Activated T-cell treated with anti-CD3 and anti-CD28 coated beads, Interleukin-2, amount 50 U/mL, for 4 hours (primary cell): ENCODE results near the gene PMEPA1. TPM values are rescaled to one million over a fixed set of nuclear protein-coding genes. Genes with fewer than 3 reads are reported as not detected.

Experiments used
- ATAC-seq, 2 donors: fragments of 200-7000 bp; cut with Tn5 transposase; one replicate each; pipeline ENCODE4 v1.10.0; 2021
- DNase-seq: peaks from one replicate; pipeline ENCODE4 v3.0.0-alpha.2; 2020
- H3K27me3 Mint-ChIP-seq: one replicate; pipeline ENCODE4 v1.8.0; 2021; ENCODE audit warnings: low read depth, mixed read lengths
- H3K36me3 Mint-ChIP-seq: one replicate; pipeline ENCODE4 v1.8.0; 2022; ENCODE audit warnings: mixed read lengths; ENCODE audit not compliant: insufficient read depth
- H3K4me1 Mint-ChIP-seq: one replicate; pipeline ENCODE4 v1.8.0; 2021; ENCODE audit warnings: low read depth, mixed read lengths
- H3K4me3 Mint-ChIP-seq: one replicate; pipeline ENCODE4 v1.8.0; 2021; ENCODE audit warnings: mild to moderate bottlenecking, moderate library complexity, mixed read lengths
- H3K9me3 Mint-ChIP-seq: one replicate; pipeline ENCODE4 v1.8.0; 2021; ENCODE audit warnings: mixed read lengths
- total RNA-seq, 3 donors: library from RNA; stranded (reverse); gene quantifications; one replicate each; pipeline ENCODE4 v1.2.1, GENCODE V29; 2021

PMEPA1 gene
- total RNA-seq, 3 donors from 2014 or later = 4.3 to 7.4 (median 5.6) TPM

DNA sequence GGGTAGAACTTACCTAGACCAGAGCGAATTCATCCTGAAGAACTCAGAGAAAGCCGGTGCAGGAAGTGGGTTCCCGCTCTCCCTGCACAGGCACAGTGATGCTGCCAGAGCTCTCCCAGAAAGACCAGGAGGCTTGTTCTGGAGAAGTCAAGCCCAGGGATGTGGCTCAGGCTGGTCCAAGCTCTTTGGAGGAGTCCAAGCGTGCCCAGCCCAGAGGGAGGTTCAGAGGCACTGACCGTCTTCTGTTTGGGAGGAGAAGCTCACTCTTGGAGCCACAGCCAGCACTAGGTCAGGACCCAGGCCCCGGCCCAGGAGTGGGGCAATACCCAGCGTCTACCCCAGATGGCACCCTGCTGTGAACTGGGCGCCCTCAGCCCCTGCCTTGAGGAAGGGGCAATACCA, 1.5 kb upstream of the PMEPA1 start:
- Mint-ChIP-seq H3K36me3 (no peaks in the 10 kb centered on the region), H3K9me3 (no peaks in the 10 kb centered on the region), H3K4me3 (peak overlapping the region; percentile 86), H3K27me3 (peaks cover 2% of the 10 kb centered on the region), H3K4me1 (peaks cover 45% of the 10 kb centered on the region)
- DNase-seq (no peak), ATAC-seq (no peak)

DNA sequence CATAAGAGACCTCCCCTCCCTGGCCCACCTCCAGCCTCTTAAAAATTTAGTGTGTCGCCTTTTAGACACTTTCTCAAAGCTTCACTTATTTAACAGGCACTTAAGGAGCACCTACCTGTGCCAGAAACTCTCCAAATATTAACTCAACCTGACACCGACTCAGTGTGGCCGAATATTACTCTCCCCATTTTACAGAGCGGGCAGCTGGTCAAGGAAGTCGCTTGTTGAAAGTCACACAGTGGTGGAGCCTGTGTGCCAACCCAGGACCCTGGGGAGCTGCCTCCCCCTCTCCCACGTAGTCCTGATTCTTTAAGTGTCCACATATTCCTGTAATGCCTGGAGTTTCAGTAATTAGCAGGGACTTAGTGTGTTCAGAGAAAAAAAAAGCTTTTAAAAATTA, 1.0 kb upstream of the PMEPA1 start:
- DNase-seq (no peak), ATAC-seq (no peak)
- Mint-ChIP-seq H3K4me3 (peak overlapping the region; percentile 86), H3K36me3 (no peaks in the 10 kb centered on the region), H3K4me1 (peaks cover 45% of the 10 kb centered on the region), H3K27me3 (peaks cover 2% of the 10 kb centered on the region), H3K9me3 (no peaks in the 10 kb centered on the region)

DNA sequence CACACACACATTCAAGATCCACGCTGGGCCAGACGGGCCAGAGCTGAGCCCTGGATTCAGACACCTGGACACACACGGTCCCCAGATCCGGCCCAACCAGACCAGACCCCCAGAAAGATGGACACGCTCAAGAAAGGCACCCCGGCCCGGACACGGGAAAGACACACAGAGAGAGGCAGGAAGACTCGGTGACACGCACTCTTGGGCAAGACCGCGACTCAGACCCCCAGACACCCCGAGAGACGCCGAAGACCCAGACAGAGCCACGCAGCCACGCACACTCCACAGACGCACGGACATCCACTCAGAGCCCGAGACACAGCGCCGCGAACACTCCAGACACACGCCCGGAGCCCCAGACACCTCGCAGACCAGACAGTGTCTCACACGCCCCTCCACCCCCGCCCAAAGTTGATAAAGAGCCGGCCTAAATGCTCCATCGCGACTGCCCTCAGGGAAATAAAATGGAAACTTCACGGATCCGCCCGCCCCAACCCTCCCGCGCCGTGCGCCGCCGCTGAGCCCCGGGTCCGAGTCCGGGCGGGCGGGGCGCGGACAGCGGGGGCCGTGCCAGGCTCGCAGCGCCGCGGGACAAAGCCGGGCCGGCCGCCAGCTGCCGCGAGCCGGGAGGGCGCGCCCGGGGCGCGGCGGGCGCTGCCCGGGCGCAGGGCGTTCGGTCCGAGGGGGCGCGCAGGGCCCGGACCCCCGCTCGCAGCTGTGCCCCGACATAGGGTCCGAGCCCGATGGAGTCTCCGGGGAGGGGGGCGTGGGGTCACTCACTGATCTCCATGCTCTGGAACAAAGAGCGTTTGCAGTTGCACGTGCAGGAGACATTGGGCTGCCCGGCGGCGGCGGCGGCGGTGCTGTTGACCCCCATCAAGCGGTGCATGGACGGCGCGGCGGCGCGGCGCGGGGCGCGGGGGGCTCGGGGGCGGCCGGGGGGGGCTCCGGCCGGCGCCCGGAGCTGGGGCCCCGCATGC, 831 bp downstream of the PMEPA1 start:
- Mint-ChIP-seq H3K36me3 (no peaks in the 10 kb centered on the region), H3K27me3 (peaks cover 2% of the 10 kb centered on the region), H3K4me1 (peaks cover 47% of the 10 kb centered on the region), H3K4me3 (peak overlapping the region; percentile 90), H3K9me3 (no peaks in the 10 kb centered on the region)
- DNase-seq (peak; percentile 51), ATAC-seq (peak in 1 of 2 donors; percentile 0)

DNA sequence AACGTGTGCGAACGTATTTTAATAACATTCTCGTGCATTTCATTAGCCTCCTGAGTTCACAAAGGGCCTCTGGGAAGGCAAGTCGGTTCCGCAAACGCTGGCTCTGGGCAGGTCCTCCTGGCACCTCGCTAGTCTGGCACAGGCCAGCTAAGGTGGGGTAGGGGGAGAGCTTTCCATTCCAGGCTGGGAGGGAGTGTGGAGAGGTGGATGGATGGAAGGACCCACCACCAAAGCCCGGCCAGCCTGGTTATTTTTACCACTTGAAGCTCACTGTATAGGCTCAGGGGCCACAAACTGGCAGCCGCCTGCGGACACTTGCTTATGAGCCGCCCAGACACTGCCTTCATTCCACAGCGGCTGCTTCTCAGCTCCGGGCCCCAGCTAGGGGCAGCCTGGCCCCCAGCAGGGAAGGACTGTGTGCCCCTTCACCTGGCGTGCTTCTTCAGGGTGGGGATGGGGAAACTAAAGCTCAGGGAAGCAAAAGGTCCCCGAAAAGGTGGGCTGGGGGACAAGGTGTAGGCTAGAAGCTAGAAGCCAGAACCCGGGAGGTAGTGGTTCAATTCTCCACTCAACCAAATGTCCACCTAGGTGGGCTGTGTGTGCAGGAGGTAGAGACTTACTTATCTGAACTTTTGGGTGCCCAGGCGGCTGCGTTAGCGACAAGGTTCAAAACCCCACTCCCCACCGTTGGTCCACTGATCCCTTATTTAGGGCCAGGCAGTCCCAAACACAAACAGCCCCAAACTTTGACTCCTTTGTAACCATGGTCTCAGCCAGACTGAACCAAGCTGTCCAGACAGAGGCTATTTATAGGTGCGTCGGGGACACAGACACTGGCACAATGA, 1.7 kb downstream of the PMEPA1 start:
- H3K27me3 Mint-ChIP-seq = peaks cover 2% of the 10 kb centered on the region
- H3K36me3 Mint-ChIP-seq = no peaks in the 10 kb centered on the region
- peak overlapping the region; percentile 90 for H3K4me3 Mint-ChIP-seq
- DNase-seq (no peak), ATAC-seq (no peak)
- H3K4me1 Mint-ChIP-seq = peaks cover 46% of the 10 kb centered on the region
- no peaks in the 10 kb centered on the region for H3K9me3 Mint-ChIP-seq

DNA sequence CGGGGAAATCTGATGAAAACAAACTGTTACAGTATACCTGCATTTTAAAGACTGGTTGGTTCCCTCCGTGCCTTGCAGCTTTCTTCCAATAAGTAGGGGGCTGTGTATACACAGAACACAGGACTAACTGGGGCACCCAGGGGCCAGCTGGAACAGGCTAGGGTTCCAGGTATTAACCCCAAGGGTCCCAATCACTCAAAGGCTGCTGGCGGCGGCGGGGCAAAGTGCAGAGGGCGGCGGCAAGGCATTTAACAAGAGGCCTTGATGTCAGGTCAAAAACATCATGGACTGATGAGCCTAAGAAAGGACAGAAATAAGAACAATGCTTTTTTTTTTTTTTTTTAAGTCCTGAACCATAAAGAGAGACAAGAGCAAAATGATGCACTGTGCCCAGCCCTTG, 2.5 kb downstream of the PMEPA1 start:
- Mint-ChIP-seq H3K9me3 (no peaks in the 10 kb centered on the region), H3K4me3 (peak overlapping the region; percentile 90), H3K4me1 (peaks cover 47% of the 10 kb centered on the region), H3K36me3 (no peaks in the 10 kb centered on the region), H3K27me3 (peaks cover 2% of the 10 kb centered on the region)
- ATAC-seq = no peak
- no peak for DNase-seq

DNA sequence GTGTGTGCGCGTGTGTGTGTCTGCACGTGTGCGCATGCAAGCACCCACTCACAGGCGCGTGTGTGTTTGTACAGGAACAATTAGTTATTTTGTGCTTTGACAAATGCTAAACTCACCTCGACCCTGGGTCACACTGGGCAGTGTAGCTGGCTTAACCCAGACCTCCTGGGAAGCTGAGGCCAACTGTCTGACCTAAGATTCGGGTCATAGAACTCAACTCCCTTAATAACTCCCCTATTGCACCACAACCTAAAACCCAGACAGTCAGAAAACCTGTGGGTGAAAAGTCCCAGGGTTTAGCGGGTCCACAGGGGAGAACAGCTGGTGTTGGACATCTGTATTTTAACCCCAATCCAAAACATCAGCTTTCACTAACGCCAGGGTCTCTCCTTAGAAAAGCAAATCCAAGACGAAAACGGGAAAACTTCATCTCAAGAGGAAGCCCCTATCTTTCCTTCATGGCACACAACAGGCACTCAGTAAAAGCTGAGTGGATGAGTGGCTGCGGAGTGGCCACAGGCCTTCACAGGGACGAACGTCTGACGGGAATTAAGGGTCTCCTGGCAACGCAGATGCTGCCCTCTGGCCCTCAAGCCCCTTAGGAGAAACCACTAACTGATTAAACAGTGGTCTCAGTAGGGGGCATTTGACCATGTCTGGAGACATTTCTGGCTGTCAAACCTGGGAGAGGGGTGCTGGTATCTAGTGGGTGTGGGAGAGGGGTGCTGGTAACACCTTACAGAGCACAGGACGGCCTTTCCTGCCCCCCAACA, 4.5 kb downstream of the PMEPA1 start:
- H3K4me1 Mint-ChIP-seq = peaks cover 37% of the 10 kb centered on the region
- no peak overlapping the region for H3K4me3 Mint-ChIP-seq
- peaks cover 2% of the 10 kb centered on the region for H3K36me3 Mint-ChIP-seq
- peaks cover 4% of the 10 kb centered on the region for H3K27me3 Mint-ChIP-seq
- DNase-seq (no peak), ATAC-seq (no peak)
- no peaks in the 10 kb centered on the region for H3K9me3 Mint-ChIP-seq

DNA sequence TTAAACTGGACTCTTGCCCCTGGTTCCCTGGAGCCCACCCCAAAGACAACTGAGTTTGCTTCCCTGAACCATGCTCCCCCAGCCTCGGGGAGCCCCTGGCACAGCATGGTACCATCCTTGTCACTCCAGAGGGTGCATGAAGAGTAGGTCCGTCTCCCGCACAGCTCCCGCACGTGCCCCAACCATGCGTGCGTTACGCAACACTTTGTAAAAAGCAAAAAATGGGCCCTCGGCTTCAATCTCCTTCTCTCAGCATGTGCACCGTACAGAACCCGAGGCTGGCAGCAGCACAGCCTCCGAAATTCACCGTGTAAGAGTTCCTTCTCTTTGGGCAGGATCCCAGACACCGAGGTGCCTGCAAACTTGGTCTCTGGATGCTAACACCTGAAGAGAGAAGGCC, 5.6 kb downstream of the PMEPA1 start:
- H3K36me3 Mint-ChIP-seq = peaks cover 2% of the 10 kb centered on the region
- no peak overlapping the region for H3K4me3 Mint-ChIP-seq
- ATAC-seq = no peak
- no peak for DNase-seq
- no peaks in the 10 kb centered on the region for H3K9me3 Mint-ChIP-seq
- H3K27me3 Mint-ChIP-seq = peaks cover 4% of the 10 kb centered on the region
- peaks cover 41% of the 10 kb centered on the region for H3K4me1 Mint-ChIP-seq

DNA sequence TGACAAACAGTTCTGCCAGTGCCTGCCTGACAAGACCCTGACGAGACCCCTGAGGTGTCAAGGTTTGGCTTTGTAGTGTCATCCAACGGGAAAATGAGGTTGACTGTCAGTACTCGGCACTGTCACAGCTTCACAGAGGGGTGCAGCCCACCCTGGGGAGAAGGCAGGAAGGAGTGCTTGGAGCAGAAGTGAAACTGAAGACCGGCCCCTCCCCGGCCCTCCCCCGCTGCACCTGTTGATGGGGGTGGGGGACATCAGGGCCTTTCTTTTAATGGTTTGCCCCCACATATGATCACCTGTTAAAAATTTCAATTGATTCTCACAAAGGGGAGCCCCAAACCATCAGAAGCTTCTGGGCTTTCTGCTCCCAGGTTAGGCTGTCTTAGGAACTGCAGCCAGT, 6.8 kb downstream of the PMEPA1 start:
- H3K36me3 Mint-ChIP-seq = peaks cover 2% of the 10 kb centered on the region
- H3K4me3 Mint-ChIP-seq = no peak overlapping the region
- H3K27me3 Mint-ChIP-seq = peaks cover 2% of the 10 kb centered on the region
- H3K4me1 Mint-ChIP-seq = peaks cover 44% of the 10 kb centered on the region
- no peaks in the 10 kb centered on the region for H3K9me3 Mint-ChIP-seq
- no peak for ATAC-seq
- no peak for DNase-seq

DNA sequence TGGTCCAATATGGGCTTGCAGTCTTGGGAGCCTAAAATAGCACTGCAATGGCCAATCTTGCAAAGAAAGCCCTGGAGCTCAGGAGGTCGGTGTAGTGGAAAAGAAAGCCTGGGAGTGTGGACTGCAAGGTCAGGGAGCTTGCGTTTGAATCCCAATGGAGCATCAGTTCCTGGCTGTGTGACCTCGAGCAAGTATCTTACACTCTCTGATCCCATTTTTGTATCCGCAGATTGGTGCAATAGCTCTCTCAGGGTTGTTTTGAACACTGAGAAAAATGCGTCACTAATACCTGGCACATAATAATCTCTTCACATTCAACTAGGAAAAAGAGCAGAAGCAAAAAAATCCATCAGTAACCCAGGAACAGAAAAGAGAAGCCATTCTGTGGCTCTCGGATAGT, 7.3 kb downstream of the PMEPA1 start:
- no peak for DNase-seq
- Mint-ChIP-seq H3K4me1 (peaks cover 44% of the 10 kb centered on the region), H3K36me3 (peaks cover 2% of the 10 kb centered on the region)

DNA sequence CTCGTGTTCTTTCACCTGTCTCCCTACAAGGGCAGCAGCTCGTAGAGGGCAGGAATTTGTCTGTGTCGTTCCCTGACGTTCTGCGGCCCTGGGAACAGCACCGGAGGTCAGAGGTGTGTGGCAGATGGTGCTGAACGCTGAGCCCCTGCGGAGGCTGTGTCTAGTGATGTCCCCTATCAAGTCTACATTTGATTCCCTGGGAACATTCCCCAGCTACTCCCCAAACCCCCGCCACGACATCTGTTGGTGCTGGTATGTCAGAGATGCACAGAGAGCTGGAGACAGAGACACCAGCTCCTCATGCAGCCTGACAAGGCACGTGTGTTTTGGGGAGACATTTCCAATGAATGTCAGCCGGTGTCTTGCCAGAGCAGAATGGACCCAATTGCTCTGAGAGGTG, 7.7 kb downstream of the PMEPA1 start:
- Mint-ChIP-seq H3K9me3 (no peaks in the 10 kb centered on the region), H3K4me3 (no peak overlapping the region), H3K27me3 (peaks cover 2% of the 10 kb centered on the region), H3K36me3 (peaks cover 2% of the 10 kb centered on the region), H3K4me1 (peaks cover 44% of the 10 kb centered on the region)
- ATAC-seq (no peak), DNase-seq (no peak)

More for the DNA sequence above, 7.3 kb downstream of the PMEPA1 start:
- H3K4me3 Mint-ChIP-seq = no peak overlapping the region
- no peak for ATAC-seq
- peaks cover 2% of the 10 kb centered on the region for H3K27me3 Mint-ChIP-seq
- no peaks in the 10 kb centered on the region for H3K9me3 Mint-ChIP-seq

DNA sequence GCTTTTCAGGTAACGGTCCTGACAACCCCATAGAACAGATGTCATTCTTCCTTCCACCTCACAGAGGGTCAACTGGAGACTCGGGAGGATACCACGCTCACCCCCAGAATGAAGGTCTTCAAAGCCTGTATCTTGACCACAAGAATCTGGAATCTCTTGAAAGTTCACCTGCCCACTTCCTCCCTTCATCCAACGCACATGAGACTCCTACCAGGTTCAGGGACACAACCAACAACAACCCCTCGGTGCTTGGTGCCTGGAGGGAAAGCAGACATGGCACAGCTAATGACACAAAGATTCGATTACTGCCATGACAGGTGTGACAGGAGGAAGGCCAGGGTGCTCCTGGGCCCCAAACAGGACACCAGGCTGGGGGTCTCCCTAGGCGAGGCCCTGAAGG, 8.2 kb downstream of the PMEPA1 start:
- Mint-ChIP-seq H3K36me3 (peaks cover 2% of the 10 kb centered on the region), H3K4me1 (peaks cover 42% of the 10 kb centered on the region), H3K27me3 (peaks cover 2% of the 10 kb centered on the region), H3K9me3 (no peaks in the 10 kb centered on the region), H3K4me3 (no peak overlapping the region)
- ATAC-seq (no peak), DNase-seq (no peak)

DNA sequence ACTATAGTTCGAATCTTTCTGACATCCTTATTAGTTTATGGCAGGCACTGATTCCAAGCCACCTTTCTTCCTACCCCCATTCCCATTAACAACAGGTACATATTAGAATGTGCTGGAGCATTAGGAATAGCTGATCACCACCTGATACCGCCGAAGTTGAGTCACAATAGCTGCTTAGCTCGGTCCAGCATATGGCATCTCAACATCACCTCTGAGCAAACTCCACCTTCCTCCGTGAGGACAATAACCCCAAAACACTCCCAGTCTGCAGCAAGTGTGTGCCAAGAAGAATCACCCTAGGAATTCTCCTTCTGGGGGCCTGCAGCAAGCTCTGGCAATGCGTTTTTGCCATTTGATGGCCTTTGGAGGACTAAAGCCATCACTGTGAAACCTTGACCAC, 8.7 kb downstream of the PMEPA1 start:
- ATAC-seq (no peak), DNase-seq (no peak)
- peaks cover 2% of the 10 kb centered on the region for H3K36me3 Mint-ChIP-seq
- H3K9me3 Mint-ChIP-seq = no peaks in the 10 kb centered on the region
- no peak overlapping the region for H3K4me3 Mint-ChIP-seq
- peaks cover 40% of the 10 kb centered on the region for H3K4me1 Mint-ChIP-seq
- H3K27me3 Mint-ChIP-seq = peaks cover 2% of the 10 kb centered on the region

DNA sequence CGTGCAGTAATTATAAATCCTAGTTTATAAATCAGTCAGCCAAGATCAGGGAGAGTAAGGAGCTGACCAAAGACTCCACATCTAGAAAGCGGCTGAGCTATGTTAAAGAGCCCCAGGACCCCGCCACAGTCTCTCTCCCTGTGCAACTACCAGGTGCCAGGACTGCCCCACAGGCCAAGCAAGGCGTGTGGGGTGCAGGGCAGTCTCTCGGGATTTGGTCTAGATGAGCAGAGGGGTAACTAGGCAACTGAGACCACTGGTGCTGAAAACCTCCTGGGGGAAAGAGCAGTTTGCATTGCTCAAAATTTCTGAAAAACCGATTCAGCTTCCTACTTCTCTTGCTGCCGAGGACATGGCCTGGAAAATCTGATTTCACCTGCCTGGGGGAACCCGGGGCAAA, 10.4 kb downstream of the PMEPA1 start:
- H3K36me3 Mint-ChIP-seq = peaks cover 2% of the 10 kb centered on the region
- H3K27me3 Mint-ChIP-seq = peaks cover 2% of the 10 kb centered on the region
- H3K9me3 Mint-ChIP-seq = no peaks in the 10 kb centered on the region
- DNase-seq (no peak), ATAC-seq (no peak)
- H3K4me3 Mint-ChIP-seq = peak overlapping the region; percentile 55
- H3K4me1 Mint-ChIP-seq = peaks cover 46% of the 10 kb centered on the region

DNA sequence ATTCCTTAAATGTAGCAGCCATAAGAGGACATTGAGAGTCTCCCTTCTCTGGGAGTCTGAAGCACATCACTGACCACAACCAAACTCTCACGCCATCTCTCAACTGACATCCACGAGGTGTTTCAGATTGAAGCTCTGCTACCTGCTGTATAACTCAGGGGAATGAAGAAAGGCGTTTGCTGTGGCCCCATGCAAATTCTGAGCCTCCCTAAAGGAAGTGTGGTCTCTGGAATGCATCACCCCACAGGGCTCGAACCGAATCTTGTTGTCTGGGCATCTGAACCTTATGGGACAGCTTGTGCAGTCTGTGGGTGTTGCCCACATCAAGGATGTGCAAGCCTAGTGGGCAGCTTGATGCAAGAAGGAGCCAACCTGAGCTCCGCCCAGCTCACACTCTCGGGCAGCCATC, 10.9 kb downstream of the PMEPA1 start:
- ATAC-seq = peak in 1 of 2 donors; percentile 8
- DNase-seq = no peak
- Mint-ChIP-seq H3K36me3 (peaks cover 2% of the 10 kb centered on the region), H3K9me3 (no peaks in the 10 kb centered on the region), H3K4me1 (peaks cover 48% of the 10 kb centered on the region), H3K4me3 (peak overlapping the region; percentile 63), H3K27me3 (peaks cover 2% of the 10 kb centered on the region)
